ENCODE measurements around the gene KCTD8. TPM values are rescaled to one million over a fixed set of nuclear protein-coding genes. Genes with fewer than 3 reads are reported as not detected.

Gene KCTD8
- total RNA-seq, 1 experiment from 2014 or later: 1.1 TPM

GRCh38 chr4:44421330-44422065 lies 27.1 kb downstream of the KCTD8 start:
- H3K14ac ChIP-seq (ENCODE audit: insufficient read depth, low read length): no peak overlapping the region
- H3K27ac Mint-ChIP-seq: no peak overlapping the region
- DNase-seq: no peak

More at GRCh38 chr4:44421330-44422065, 27.1 kb downstream of the KCTD8 start:
- H3K18ac ChIP-seq (ENCODE audit: insufficient read length, low read depth, low read length): no peak overlapping the region
- H3K9me3 Mint-ChIP-seq: no peaks in the 10 kb centered on the region; a peak in 1 of 5 replicates
- no peaks in the 10 kb centered on the region for H3K23me2 ChIP-seq (ENCODE audit: insufficient read length, low read depth, low read length, poor library complexity, severe bottlenecking)
- no peak overlapping the region for H3T11ph ChIP-seq (ENCODE audit: low read length)
- no peak overlapping the region for H2BK120ac ChIP-seq (ENCODE audit: low read depth, low read length, poor library complexity, severe bottlenecking)
- no peak overlapping the region for H3K27ac ChIP-seq (ENCODE audit: insufficient read length, low read depth, low read length)
- H4K8ac ChIP-seq (replicated peaks; ENCODE audit: insufficient read length, low read depth, low read length): no peak overlapping the region
- peaks cover 0 to 20% (median 7%) of the 10 kb centered on the region in 3 experiments; a peak in 5 of 7 replicates for H3K36me3 Mint-ChIP-seq (ENCODE audit: insufficient read depth in 1 of 3, low read depth in 3 of 3)
- H2BK12ac ChIP-seq (ENCODE audit: insufficient read length, low read depth, low read length): no peak overlapping the region
- no peaks in the 10 kb centered on the region for H3K27me3 ChIP-seq (ENCODE audit: insufficient read depth, low read length)
- no peaks in the 10 kb centered on the region for H3K79me1 ChIP-seq (ENCODE audit: insufficient read depth, low read depth, low read length, poor library complexity, severe bottlenecking)
- no peak overlapping the region for H2AK5ac ChIP-seq (ENCODE audit: insufficient read length, low read length)
- no CpG with 5 or more reads among the region's 2 CpGs for WGBS (ENCODE audit: extremely low coverage, insufficient read length, low lambda C conversion rate)
- H3K23ac ChIP-seq (ENCODE audit: insufficient read length, low read depth, low read length): no peak overlapping the region
- H3K79me2 ChIP-seq (ENCODE audit: insufficient read depth, low read length): no peaks in the 10 kb centered on the region
- H2BK15ac ChIP-seq (ENCODE audit: low read depth, low read length): no peak overlapping the region
- no peak overlapping the region for H2BK20ac ChIP-seq (ENCODE audit: low read depth, low read length, poor library complexity, severe bottlenecking)
- no peak for TF ChIP-seq CTCF (conservative IDR thresholded peaks at IDR 0.05)
- H3K9me3 ChIP-seq (ENCODE audit: control insufficient read depth, low read depth, low read length): no peaks in the 10 kb centered on the region
- no peak overlapping the region for H3K56ac ChIP-seq (ENCODE audit: insufficient read length, low read depth, low read length)
- no peak overlapping the region for H4K91ac ChIP-seq (ENCODE audit: insufficient read length, low read depth, low read length)
- H2AFZ ChIP-seq (ENCODE audit: low read length): no peak overlapping the region
- no peak overlapping the region for H4K5ac ChIP-seq (ENCODE audit: insufficient read length, low read depth, low read length)
- no peaks in the 10 kb centered on the region for H4K20me1 ChIP-seq (ENCODE audit: control insufficient read depth, insufficient read depth, insufficient read length)
- H3K4me1 ChIP-seq (ENCODE audit: insufficient read depth, low read length): no peaks in the 10 kb centered on the region
- peaks cover 8 to 13% of the 10 kb centered on the region in 2 experiments for H3K4me1 Mint-ChIP-seq
- H2BK5ac ChIP-seq (ENCODE audit: insufficient read length, low read length): no peak overlapping the region
- no peak overlapping the region for H3K4ac ChIP-seq (ENCODE audit: low read depth, low read length)
- H3K4me3 Mint-ChIP-seq: no peak overlapping the region
- no peaks in the 10 kb centered on the region for H3K27me3 Mint-ChIP-seq (ENCODE audit: low read depth)
- H3K4me2 ChIP-seq (ENCODE audit: insufficient read depth, insufficient read length, low read length): no peak overlapping the region
- H3K9ac ChIP-seq (ENCODE audit: extremely low read depth, insufficient read length, low read length): no peak overlapping the region

Measured in H9 (cell line).